Ovary (tissue), 9 donors: ENCODE measurements around the gene HOXB1. TPM values are rescaled to one million over a fixed set of nuclear protein-coding genes. Genes with fewer than 3 reads are reported as not detected.

Source experiments
- DNase-seq, 5 donors: peaks; one replicate each; pipeline ENCODE4 v3.0.0-alpha.2; 2019 to 2020
- H3K27ac ChIP-seq, 2 donors: fragments of 200-600 bp; one replicate each; pipeline versions ENCODE4 v1.5.1 to v1.8.0; 2019 to 2022
- H3K27me3 ChIP-seq: fragments of 200-600 bp; one replicate; pipeline ENCODE4 v1.8.0; 2022
- H3K36me3 ChIP-seq: fragments of 200-600 bp; sonication (generic); one replicate; pipeline ENCODE4 v1.5.1; 2019
- H3K4me1 ChIP-seq: one replicate; pipeline ENCODE4 v1.8.1; 2013; ENCODE audit warnings: mild to moderate bottlenecking, moderate library complexity; ENCODE audit not compliant: insufficient read depth
- H3K4me3 ChIP-seq: fragments of 200-600 bp; sonication (generic); one replicate; pipeline ENCODE4 v1.5.1; 2017
- H3K9me3 ChIP-seq, 2 donors: fragments of 200-600 bp in 1 of 2; sonication (generic) in 1 of 2; one replicate each; pipeline versions ENCODE4 v1.5.1 to v1.8.1; 2013 to 2019; ENCODE audit warnings: mild to moderate bottlenecking in 1 of 2, moderate library complexity in 1 of 2
- CTCF ChIP-seq, 3 donors: fragments of 450-650 bp in 2 of 3; fragments of 200-600 bp in 1 of 3; IDR thresholded peaks; one replicate each; pipeline versions ENCODE4 v1.5.1 to v1.8.0; 2016 to 2022; ENCODE audit warnings: antibody characterized with exemption in 3 of 3, mild to moderate bottlenecking in 1 of 3
- EP300 ChIP-seq: sonication (generic); formaldehyde crosslinking; IDR thresholded peaks from one replicate; pipeline ENCODE4 v1.6.1; 2017; ENCODE audit warnings: antibody characterized with exemption
- POLR2A ChIP-seq: fragments of 450-650 bp; IDR thresholded peaks from one replicate; pipeline ENCODE4 v1.6.1; 2017; ENCODE audit warnings: antibody characterized with exemption, mild to moderate bottlenecking, moderate library complexity
- WGBS, 3 donors: extraction: QIAGEN DNeasy Blood & Tissue Kit in 1 of 3; methylation state at CpG; one replicate each; pipeline versions ENCODE4 v1.1.5 to v1.1.7; 2013 to 2017; 5-methylcytosine and 5-hydroxymethylcytosine counted together
- intact Hi-C, 4 donors: fragments of 100-400 bp; cut with DNase I; formaldehyde crosslinking; loops; one replicate each; pipeline versions ENCODE4 v1.11.0 to v1.15.1; 2022 to 2023
- polyA plus RNA-seq, 2 donors: library from polyadenylated mRNA; stranded (reverse); fragments of 200-250 nt in 1 of 2; fragments of 350-450 nt in 1 of 2; fragmentation: Illumina TruSeq in 1 of 2; extraction: RNeasy Lipid Tissue Mini Kit (QIAGEN cat#74804) in 1 of 2; gene quantifications; one replicate each; pipeline ENCODE4 v1.2.3, GENCODE V29; 2013 to 2014
- total RNA-seq, 7 donors: library from RNA; depleted of rRNA in 2 of 7; stranded (reverse); fragments of >200 nt in 2 of 7; fragmentation: NEBNext Ultra II Directional in 3 of 7; extraction: Animal tissue kit (Norgen Biotek cat#: 25700) in 3 of 7; gene quantifications; one replicate each; pipeline versions ENCODE4 v1.1.0 to v1.2.4, GENCODE V29; 2016 to 2023
- donor health status: DM: no; HTN: no; CAD: no; lungs with moderate emphysema.
- donor health status: DM: no; HTN: no; CAD: no.
- donor health status: Bipolar disorder and iron deficiency.
- donor health status: DM: yes; HTN: yes; CAD: no.
- donor health status: DM: no; HTN: no; CAD: no.
- donor health status: DM: yes; HTN: yes; CAD: no.

The HOXB1 gene
- total and polyA plus RNA-seq, 9 donors: not detected

- H3K27ac ChIP-seq: no peak overlapping the region
- intact Hi-C loops: no loop called here
Measured at GRCh38 chr17:48570325-48571023, 39.7 kb upstream of the HOXB1 start.

GRCh38 chr17:48569674-48570324 is 39.0 kb upstream of the HOXB1 start:
- Histone ChIP-seq H3K4me1 (no peaks in the 10 kb centered on the region), H3K27me3 (no peaks in the 10 kb centered on the region), H3K36me3 (no peaks in the 10 kb centered on the region), H3K4me3 (no peak overlapping the region), H3K27ac (no peak overlapping the region), H3K9me3 (no peaks in the 10 kb centered on the region)
- TF ChIP-seq POLR2A: no peak
- TF ChIP-seq EP300: no peak
- no peak for TF ChIP-seq CTCF (IDR thresholded peaks at IDR 0.05)
- 46 to 61% (median 46%) methylated on average over 6 of the region's 6 CpGs for WGBS, 3 donors
- intact Hi-C loops: no loop called here
- DNase-seq: no peak

More at GRCh38 chr17:48570325-48571023, 39.7 kb upstream of the HOXB1 start:
- no peaks in the 10 kb centered on the region for H3K4me1 ChIP-seq
- no peak overlapping the region for H3K4me3 ChIP-seq
- DNase-seq: no peak
- 9 to 26% (median 11%) methylated on average over 19 of the region's 19 CpGs for WGBS, 3 donors
- TF ChIP-seq POLR2A (no peak), EP300 (no peak), CTCF (IDR thresholded peaks at IDR 0.05) (no peak)
- H3K9me3 ChIP-seq: no peaks in the 10 kb centered on the region
- H3K27me3 ChIP-seq: no peaks in the 10 kb centered on the region
- no peaks in the 10 kb centered on the region for H3K36me3 ChIP-seq

DNA sequence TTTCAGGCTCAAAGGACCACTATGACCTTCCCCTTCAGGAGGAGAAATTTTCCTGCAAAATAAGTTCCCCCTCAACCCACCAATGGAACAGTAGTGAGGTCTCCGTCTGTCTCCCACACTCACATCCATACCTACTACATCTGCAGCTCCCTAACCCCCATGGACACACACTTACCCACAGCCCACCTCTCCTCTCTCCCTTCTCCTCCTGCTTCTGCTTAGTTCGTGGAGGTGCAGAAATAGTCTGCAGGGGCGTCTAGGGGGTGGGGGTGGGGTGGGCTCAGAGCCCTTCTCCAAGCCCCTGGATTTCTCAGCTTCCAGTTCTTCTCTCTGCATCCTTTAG is 38.4 kb upstream of the HOXB1 start:
- TF ChIP-seq POLR2A: no peak
- no peak for TF ChIP-seq CTCF (IDR thresholded peaks at IDR 0.05)
- TF ChIP-seq EP300: no peak
- 22 to 39% (median 25%) methylated on average over 3 of the region's 3 CpGs for WGBS, 3 donors
- Histone ChIP-seq H3K36me3 (no peaks in the 10 kb centered on the region), H3K27me3 (no peaks in the 10 kb centered on the region), H3K27ac (no peak overlapping the region), H3K4me1 (no peaks in the 10 kb centered on the region), H3K9me3 (no peaks in the 10 kb centered on the region), H3K4me3 (no peak overlapping the region)
- intact Hi-C loops: no loop called here
- no peak for DNase-seq

- H3K27ac ChIP-seq: no peak overlapping the region
Measured at GRCh38 chr17:48568499-48569239, 37.9 kb upstream of the HOXB1 start.

More at GRCh38 chr17:48568499-48569239, 37.9 kb upstream of the HOXB1 start:
- Histone ChIP-seq H3K4me1 (no peaks in the 10 kb centered on the region), H3K36me3 (no peaks in the 10 kb centered on the region), H3K27me3 (no peaks in the 10 kb centered on the region), H3K9me3 (no peaks in the 10 kb centered on the region), H3K4me3 (no peak overlapping the region)
- intact Hi-C loops: no loop called here
- no peak for TF ChIP-seq CTCF (IDR thresholded peaks at IDR 0.05)
- TF ChIP-seq POLR2A: no peak
- TF ChIP-seq EP300: no peak
- no peak for DNase-seq
- 5 to 13% (median 7%) methylated on average over 33 of the region's 33 CpGs for WGBS, 3 donors
